NCI-H524 treated with DMSO at 0.1 percent for 48 hours (cell line): ENCODE data around the gene LPCAT3.
A peak's percentile ranks its signal among the peaks of the same experiment; 100 is the strongest.
"Not testable (repeated sequence)": the region's sequence is repeated elsewhere in the genome, so short reads cannot be mapped to it uniquely, and the experiment has no call there.

Source experiments
- DNase-seq: peaks from one replicate; lab custom pipeline; 2025; lab: John Stamatoyannopoulos, UW

The LPCAT3 gene

DNA sequence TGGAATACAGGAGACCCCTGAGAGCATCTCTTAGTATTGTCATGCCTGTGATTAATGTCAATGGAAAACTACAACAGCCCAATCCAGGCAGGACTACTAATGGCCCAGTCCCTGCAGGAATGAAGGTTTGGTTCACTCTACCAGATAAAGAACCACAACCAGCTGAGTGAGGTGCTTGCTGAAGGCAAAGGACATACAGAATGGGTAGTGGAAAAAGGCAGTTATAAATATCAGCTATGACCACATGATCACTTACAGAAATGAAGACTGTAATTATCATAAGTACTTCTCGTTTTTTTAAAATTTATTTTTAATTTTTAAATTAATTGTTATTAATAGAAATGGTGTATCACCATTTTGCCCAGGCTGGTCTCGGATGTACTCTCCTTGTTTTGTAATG lies 17.2 kb upstream of the LPCAT3 start:
- no peak for DNase-seq

DNA sequence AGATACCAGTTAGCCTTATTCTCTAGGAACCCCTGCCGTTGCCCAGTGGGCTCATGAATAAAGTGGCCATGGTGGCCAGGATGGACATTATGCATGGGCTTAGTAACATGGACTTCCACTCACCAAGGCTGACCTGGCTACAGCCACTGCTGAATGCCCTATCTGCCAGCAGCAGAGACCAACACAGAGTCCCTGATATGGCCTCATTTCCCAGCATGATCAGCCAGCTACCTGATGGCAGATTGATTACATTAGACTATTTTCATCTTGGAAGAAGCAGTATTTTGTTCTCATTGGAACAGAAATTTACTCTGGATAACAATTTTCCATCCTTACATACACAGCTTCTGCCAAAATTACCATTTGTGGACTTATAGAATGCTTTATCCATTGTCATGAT lies 16.2 kb upstream of the LPCAT3 start:
- no peak for DNase-seq

DNA sequence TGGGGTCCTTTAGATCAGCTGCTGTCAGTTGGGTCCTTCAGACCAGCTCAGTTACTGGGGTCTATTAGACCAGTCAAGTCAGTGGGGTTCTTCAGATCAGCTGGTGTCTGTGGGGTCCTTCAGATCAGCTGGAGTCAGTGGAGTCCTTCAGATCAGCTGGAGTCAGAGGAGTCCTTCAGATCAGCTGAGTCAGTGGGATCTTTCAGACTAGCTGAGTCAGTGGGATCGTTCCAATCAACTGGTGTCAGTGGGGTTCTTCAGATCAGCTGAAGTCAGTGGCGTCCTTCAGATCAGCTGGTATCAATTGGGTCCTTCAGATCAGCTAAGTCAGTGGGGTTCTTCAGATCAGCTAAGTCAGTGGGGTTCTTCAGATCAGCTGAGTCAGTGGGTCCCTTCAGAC lies 14.7 kb upstream of the LPCAT3 start:
- DNase-seq = no peak

GRCh38 chr12:7031306-7031705 lies 13.0 kb upstream of the LPCAT3 start:
- no peak for DNase-seq

- DNase-seq = no peak
Measured at GRCh38 chr12:7026854-7027253, 8.6 kb upstream of the LPCAT3 start.

- no peak for DNase-seq
Measured at GRCh38 chr12:7023114-7023513, 4.8 kb upstream of the LPCAT3 start.

DNA sequence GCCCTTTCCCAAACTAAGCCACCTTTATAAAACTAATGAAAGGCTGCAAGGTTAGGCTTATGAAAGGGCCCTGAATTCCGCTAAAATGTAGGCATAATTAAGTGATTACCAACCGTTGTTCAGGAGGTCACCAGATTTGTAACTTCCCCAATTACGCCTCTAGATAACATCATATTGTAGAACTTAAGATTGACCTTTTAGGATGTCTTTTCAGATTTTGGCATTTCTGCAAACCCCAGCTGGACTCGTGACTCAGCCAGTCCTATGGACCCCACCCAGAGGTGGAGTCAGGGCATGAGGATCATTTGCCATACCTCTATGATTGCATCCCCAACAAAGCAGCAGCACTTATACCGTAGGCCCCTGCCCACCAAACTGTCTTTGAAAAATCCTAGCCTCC lies 3.7 kb upstream of the LPCAT3 start:
- no peak for DNase-seq

- peak; percentile 46 for DNase-seq
Measured at GRCh38 chr12:7019043-7019569, 830 bp upstream of the LPCAT3 start.

GRCh38 chr12:7017870-7018349 lies 366 bp downstream of the LPCAT3 start:
- DNase-seq = peak; percentile 60

DNA sequence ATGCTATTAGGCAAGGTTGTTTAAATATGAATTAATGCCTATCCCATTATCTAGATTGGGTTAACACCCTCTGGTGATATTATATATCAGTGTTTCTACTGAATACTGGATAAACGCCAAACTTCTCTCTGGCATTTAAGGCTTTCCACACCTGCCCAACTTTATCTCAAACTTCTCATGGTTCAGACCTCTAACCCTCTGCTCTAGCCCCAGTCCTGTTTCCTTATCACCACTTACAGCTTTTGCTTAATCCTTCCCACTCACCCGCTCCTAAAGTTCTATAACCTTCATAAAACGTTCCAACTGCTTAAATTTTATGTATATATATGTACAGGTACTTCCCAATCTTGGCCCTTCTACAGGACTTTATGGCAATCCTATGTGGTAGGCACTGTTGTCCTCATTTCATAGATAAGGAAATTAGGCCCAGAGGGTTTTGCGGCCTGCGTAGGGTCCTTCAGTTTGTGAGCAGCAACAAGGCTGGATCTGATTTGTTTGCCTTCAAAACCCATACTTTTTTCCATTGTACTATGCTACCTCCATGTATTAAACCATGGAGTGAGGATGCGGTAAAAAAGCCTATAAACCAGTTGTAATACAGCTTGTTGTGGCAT lies 1.2 kb downstream of the LPCAT3 start:
- no peak for DNase-seq

GRCh38 chr12:7015555-7016370 lies 2.5 kb downstream of the LPCAT3 start:
- DNase-seq = no peak

DNA sequence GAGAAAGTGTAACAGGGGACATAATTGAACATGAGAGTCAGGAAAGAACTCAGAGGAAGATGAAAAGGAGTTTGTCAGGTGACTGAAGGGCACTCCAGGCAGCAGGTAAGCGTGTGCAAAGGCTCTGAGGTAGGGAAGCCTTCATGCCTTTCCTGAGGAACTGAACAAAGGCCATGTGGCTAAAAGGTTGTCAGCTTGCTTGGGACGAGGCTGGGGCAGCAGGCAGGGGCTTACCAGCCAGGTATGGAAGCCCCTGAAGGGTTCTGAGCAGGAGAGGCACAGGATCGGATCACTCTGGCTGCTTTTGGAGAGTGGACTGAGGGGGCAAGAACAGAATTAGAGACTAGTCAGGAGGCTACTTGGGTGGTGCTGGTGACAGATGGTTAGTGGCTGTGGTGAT lies 5.2 kb downstream of the LPCAT3 start:
- DNase-seq = no peak

GRCh38 chr12:7012024-7012607 lies 6.2 kb downstream of the LPCAT3 start:
- no peak for DNase-seq

- not testable (repeated sequence) for DNase-seq
Measured at GRCh38 chr12:7011398-7011797, 6.9 kb downstream of the LPCAT3 start.

DNA sequence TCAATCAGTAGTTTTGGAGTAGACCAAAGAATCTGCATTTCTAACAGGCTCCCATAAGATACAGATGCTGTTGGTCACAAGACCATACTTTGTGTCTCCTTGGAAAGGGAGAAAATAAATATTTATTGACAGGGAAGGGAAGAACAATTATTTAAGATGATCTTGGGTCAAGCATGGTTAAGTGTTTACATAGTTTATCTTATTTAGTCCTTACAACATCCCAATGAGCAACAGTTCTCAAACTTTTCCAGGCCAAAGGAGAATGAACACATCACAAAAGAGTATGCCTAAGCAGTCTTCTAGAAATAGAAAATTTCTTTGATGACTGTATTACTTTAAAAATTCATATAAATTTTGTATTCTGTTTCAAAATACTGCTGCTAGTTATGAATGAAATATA lies 8.8 kb downstream of the LPCAT3 start:
- no peak for DNase-seq

DNA sequence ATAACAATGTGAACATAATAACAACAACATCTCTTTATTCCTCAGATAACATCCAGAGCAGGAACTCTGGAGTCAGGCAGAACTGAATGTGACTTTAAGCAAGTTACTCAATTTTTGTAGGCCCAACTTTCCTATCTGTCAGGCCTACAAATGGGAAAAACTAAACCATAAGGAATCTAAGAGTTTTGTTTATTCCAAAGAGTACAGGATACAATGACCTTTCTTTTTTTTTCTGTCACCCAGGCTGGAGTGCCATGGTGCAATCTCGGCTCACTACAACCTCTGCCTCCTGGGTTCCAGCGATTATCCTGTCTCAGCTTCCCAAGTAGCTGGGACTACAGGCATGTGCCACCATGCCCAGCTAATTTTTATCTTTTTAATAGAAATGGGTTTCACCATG lies 9.4 kb downstream of the LPCAT3 start:
- DNase-seq = no peak

GRCh38 chr12:7006639-7007038 lies 11.6 kb downstream of the LPCAT3 start:
- no peak for DNase-seq

- no peak for DNase-seq
Measured at GRCh38 chr12:7005311-7005710, 13.0 kb downstream of the LPCAT3 start.

GRCh38 chr12:7004840-7005239 lies 13.4 kb downstream of the LPCAT3 start:
- no peak for DNase-seq

GRCh38 chr12:7004287-7004803 lies 13.9 kb downstream of the LPCAT3 start:
- DNase-seq = no peak

- no peak for DNase-seq
Measured at GRCh38 chr12:7001921-7002591, 16.2 kb downstream of the LPCAT3 start.
